GM21447 (cell line): ENCODE results near the gene FGF12.
"Not testable (repeated sequence)": the region's sequence is repeated elsewhere in the genome, so short reads cannot be mapped to it uniquely, and the experiment has no call there.

Experiments used
- ATAC-seq: cut with Tn5 transposase; IDR thresholded peaks from one replicate; pipeline ENCODE4 v1.9.1; 2021; ENCODE audit not compliant: unreplicated experiment

FGF12 gene

DNA sequence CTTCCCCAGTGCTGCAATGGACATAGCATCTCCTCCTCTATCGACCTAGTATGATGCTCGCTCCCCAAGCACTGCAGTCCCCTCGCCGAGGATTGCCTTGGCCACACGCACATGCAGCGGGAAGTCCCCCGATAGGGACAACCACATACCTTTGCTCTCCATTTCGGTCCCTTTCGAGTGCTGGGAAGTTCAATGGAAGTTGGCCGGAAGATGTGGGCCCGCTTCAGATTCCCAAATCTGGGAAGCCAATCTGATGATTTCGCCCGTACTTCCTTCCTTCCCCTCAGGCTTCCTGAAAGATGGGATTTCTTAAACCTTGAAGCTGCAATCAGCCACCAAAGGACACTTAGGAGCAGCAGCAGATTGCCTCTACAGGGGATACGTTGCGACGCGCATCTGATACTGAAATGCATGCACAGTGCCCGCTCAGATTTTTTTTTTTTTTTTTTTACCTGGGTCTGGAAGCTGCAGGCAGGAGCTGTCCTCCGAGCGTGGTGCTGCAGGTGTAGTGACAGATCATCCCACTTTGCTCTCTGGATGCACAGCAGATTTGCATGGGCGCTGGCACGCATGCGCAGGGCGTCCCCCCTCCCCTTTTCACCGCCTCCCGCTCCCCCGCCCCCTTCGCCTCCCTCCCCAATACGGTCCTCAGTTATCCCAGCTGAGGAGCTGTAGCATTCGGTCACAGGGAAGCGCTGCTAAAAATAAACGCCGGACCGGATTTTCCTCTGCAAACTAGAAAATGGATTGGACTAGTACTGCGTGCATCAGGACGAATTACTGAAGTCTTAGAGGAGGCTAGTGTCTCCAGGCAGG, at the start of gene FGF12:
TSS of gene FGF12 (minus strand) at position 510 of the 816 bp plus-strand sequence.
- ATAC-seq: no peak

GRCh38 chr3:192774341-192774740, 47.0 kb upstream of the FGF12 start:
- not testable (repeated sequence) for ATAC-seq

DNA sequence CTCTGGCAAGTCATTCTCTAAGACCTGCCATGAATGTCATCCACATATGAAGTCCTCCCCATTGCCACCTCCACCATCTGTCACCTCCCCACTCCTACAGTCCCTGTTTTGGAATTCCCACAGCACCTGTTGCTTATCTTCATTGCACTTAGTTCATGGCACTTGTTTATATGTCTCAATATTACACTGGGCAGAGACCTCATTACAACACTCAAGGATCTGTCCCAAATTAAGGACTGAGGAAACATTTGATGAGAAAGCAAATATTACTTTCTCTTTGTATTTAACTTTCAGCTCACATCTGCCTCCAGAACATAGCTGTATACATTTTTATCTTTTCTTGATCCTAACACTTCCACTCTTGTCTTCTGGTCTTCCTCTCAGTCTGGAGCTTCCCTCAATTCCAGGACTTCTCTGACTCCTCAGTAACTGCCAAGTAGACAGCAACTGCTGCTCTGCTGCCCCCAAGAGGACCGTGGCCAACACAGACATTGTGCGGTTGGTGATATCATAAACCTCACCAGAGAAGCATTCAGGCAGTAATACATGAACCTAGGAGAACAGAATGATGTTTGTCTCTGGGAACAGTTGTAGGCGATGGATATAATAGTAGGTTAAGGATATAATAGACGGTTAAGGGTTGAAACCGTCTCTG, 45.0 kb upstream of the FGF12 start:
- no peak for ATAC-seq

- no peak for ATAC-seq
Observed at GRCh38 chr3:192758654-192759053, 31.3 kb upstream of the FGF12 start.

- ATAC-seq: no peak
Observed at GRCh38 chr3:192751148-192751547, 23.8 kb upstream of the FGF12 start.

GRCh38 chr3:192750201-192750600, 22.9 kb upstream of the FGF12 start:
- no peak for ATAC-seq

DNA sequence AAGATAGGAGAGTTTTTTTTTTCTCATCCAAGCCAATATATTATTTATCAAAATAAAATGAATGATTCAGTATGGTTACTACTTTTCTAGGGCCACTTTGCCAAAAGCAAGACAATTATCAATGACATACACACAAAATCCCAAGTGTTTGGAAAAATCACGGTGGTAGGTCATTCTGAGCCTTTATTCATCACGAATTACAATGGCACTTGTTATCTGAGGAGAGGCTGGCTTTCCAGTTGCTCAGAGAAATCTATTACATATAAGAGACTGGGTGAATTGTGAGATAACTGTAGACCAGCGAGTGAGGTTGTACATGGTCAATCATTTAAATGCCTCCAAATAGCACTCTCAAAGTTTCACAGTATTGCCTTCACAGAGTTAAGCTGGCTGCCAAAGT, 20.4 kb upstream of the FGF12 start:
- ATAC-seq: no peak

DNA sequence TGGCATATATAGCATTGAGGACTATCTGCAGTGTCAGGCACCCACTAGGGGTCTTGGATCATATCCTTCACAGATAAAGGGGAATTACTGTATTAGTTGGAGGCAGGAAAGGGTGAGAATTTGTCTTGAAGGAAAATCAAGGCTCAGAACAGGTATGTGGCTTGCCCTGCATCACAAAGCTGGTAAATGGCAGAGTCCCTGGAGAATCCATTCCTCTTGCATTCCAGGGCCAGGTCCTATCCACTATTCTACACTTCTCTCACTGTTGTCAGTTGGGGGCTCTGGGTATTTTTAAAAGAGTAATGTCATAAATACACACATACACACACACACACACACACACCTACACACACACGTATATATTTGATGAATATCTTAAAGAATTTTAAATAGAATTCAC, 19.8 kb upstream of the FGF12 start:
- no peak for ATAC-seq

GRCh38 chr3:192745150-192745549, 17.8 kb upstream of the FGF12 start:
- ATAC-seq: no peak

DNA sequence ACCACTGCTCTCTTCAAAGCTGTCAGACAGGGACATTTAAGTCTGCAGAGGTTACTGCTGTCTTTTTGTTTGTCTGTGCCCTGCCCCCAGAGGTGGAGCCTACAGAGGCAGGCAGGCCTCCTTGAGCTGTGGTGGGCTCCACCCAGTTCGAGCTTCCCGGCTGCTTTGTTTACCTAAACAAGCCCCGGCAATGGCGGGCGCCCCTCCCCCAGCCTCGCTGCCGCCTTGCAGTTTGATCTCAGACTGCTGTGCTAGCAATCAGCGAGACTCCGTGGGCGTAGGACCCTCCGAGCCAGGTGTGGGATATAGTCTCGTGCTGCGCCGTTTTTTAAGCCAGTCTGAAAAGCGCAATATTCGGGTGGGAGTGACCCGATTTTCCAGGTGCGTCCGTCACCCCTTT, 17.3 kb upstream of the FGF12 start:
- not testable (repeated sequence) for ATAC-seq

DNA sequence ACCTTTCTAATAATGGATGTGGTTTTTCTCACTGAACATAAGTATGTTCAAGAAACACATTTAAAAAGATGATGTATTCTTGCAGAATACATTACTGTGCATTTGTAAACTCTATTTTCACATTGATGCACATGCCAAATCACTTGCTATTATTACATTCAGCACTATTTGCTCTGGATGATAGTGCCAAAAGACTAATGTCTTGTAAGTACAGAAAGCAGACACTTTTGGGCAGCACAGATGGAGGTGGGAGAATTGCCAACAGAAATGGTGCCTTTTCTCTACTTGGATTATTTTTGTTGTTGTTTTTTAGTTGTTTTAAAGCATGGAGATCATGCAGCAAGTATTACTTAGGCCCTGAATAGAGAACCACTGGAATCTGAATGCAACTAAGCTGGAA, 10.2 kb upstream of the FGF12 start:
- no peak for ATAC-seq

DNA sequence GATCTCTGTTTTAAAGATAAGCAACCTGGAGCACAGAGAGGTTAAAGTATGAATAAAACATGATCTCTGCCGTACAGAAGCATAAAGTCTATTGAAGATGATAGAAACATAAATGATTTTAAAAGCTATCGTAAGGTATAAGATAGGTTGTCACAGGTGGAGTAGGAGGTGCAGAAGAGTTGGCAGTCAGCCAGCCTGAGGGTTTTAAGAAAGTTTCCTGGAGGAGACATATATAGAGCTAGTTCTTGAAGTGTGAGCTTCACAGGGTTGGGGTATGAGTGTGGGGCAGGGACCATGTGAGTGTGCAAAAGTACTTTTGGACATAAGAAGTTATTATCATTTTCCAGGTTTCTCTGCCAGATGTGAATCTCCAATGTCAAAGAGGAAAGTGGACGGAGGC, 3.9 kb upstream of the FGF12 start:
- no peak for ATAC-seq

- ATAC-seq: no peak
Observed at GRCh38 chr3:192726385-192726784, 956 bp downstream of the FGF12 start.

DNA sequence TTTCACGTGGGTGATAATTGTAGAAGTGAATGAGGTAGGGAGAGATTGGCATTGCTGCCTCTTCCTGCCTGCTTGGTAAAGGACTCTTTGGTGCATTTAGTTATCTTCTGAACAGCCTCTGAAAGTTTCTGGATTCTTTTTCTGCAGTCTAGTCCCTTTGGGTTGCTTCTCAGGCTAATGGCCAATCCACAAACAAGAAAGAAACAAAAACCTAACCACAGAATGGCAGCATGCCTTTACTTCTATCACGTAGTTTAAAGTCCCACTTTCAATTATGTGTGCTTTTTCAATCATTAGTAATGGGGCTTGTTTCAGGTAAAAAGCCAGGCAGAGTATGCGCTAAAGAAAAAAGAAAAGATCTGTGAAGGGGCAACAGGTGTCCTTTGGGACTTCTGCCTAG, 7.4 kb downstream of the FGF12 start:
- no peak for ATAC-seq

- no peak for ATAC-seq
Observed at GRCh38 chr3:192718156-192718555, 9.2 kb downstream of the FGF12 start.

DNA sequence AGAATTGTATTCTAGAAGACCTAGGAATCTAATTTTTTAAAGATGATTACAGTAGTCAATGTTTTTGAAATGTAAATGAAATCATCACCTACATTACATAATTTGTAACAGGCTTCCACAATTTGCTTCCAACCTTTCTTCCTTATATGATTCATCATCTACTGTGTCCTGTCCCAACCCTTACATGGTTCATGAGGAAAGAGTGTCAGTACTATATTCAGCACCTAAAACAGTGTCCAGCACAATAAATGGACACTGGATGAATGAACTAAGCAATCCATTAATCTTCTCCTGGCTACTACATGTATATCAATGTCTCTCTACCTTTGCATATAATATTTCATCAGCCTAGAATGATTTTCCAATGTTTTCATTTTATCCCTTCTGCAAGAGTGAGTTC, 12.2 kb downstream of the FGF12 start:
- no peak for ATAC-seq

GRCh38 chr3:192711126-192711525, 16.2 kb downstream of the FGF12 start:
- ATAC-seq: not testable (repeated sequence)

DNA sequence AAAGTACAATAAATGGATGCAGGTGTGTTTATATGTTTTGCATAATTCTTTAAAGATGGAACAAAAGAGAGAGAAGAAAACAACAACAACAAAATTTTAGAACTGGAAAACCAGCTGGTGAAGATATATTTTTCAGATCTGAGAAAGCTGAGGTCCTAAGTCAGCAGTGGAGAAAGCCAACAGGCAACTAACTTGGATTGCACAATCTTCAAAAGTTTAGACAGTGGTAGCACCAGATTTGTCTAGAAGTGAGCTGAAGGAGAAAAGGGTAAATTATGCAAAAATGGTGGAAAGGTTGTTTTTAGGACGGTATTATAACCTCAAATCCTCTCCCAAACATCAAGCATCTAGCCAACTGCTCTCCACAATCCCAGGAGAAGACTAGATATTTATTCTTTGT, 17.0 kb downstream of the FGF12 start:
- no peak for ATAC-seq

GRCh38 chr3:192706272-192706671, 21.1 kb downstream of the FGF12 start:
- no peak for ATAC-seq

DNA sequence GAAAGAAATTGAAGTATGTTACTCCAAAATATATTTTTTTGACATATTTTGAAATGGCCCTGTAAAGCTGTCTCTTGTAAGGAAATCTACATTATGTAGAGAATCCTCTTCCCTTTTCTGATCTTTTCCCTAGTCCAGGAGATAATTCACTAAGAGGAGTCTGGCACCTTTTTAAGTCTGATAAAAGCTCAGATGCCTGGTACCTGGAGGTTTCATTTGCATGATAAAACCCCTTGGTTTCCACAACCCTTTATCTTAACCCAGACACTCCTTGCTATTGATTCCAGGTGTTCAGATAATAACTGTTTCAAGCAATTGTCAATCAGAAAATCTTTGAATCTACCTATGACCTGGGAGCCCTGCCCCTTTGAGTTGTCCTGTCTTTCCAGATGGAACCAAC, 26.5 kb downstream of the FGF12 start:
- no peak for ATAC-seq

- ATAC-seq: no peak
Observed at GRCh38 chr3:192696943-192697587, 30.3 kb downstream of the FGF12 start.
